Keratinocyte (primary cell): Measurements from ENCODE around the gene CCDC89. TPM values are rescaled to one million over a fixed set of nuclear protein-coding genes. Genes with fewer than 3 reads are reported as not detected.

Source experiments
- DNase-seq: peaks from one replicate; pipeline ENCODE4 v3.0.0-alpha.2; 2011; ENCODE audit warnings: low read depth, missing footprints, low spot score
- FAIRE-seq: peaks from 2 replicates; lab custom pipeline; 2011; peaks lifted over from hg19 to GRCh38; lab: Jason Lieb, UNC
- H2AFZ ChIP-seq: 2 replicates; pipeline ENCODE4 v1.6.0; 2012; ENCODE audit warnings: low read length, control low read depth, inconsistent platforms; ENCODE audit not compliant: control insufficient read depth
- H3K27ac ChIP-seq: 2 replicates; pipeline ENCODE4 v1.5.1; 2011; ENCODE audit warnings: low read length; ENCODE audit not compliant: control insufficient read depth, insufficient read depth
- H3K27me3 ChIP-seq: 3 replicates; pipeline ENCODE4 v1.6.0; 2011; ENCODE audit warnings: low read length; ENCODE audit not compliant: control insufficient read depth, insufficient read depth; ENCODE audit errors: extremely low read depth
- H3K36me3 ChIP-seq, 2 experiments: 2 replicates in 1 of 2; 3 replicates in 1 of 2; pipeline ENCODE4 v1.5.1; 2011; ENCODE audit warnings: low read length in 2 of 2, mild to moderate bottlenecking in 1 of 2; ENCODE audit not compliant: control insufficient read depth in 2 of 2, insufficient read depth in 2 of 2; ENCODE audit errors: extremely low read depth in 1 of 2
- H3K4me1 ChIP-seq: 3 replicates; pipeline ENCODE4 v1.5.1; 2011; ENCODE audit warnings: low read length; ENCODE audit not compliant: control insufficient read depth, insufficient read depth; ENCODE audit errors: extremely low read depth
- H3K4me2 ChIP-seq: 3 replicates; pipeline ENCODE4 v1.6.0; 2011; ENCODE audit warnings: low read depth, low read length; ENCODE audit not compliant: control insufficient read depth, insufficient read depth; ENCODE audit errors: extremely low read depth
- H3K4me3 ChIP-seq, 3 experiments: fragments of 200-600 bp in 1 of 3; sonication (generic) in 1 of 3; 2 replicates in 2 of 3; 3 replicates in 1 of 3; pipeline ENCODE4 v1.5.1; 2011 to 2016; ENCODE audit warnings: low read length in 3 of 3, mild to moderate bottlenecking in 3 of 3, control low read depth in 2 of 3, inconsistent platforms in 1 of 3, low read depth in 1 of 3, mixed read lengths in 1 of 3, mixed run types in 1 of 3, moderate library complexity in 1 of 3; ENCODE audit not compliant: control insufficient read depth in 2 of 3, insufficient read depth in 2 of 3; ENCODE audit errors: extremely low read depth in 1 of 3
- H3K79me2 ChIP-seq: 2 replicates; pipeline ENCODE4 v1.6.0; 2012; ENCODE audit warnings: low read length; ENCODE audit not compliant: control insufficient read depth, insufficient read depth
- H3K9ac ChIP-seq: 3 replicates; pipeline ENCODE4 v1.6.0; 2011; ENCODE audit warnings: low read length; ENCODE audit not compliant: control insufficient read depth, insufficient read depth; ENCODE audit errors: extremely low read depth
- H3K9me1 ChIP-seq: 3 replicates; pipeline ENCODE4 v1.6.0; 2011; ENCODE audit warnings: low read length; ENCODE audit not compliant: control insufficient read depth, insufficient read depth; ENCODE audit errors: extremely low read depth
- H3K9me3 ChIP-seq: 2 replicates; pipeline ENCODE4 v1.5.1; 2012; ENCODE audit warnings: low read depth, low read length; ENCODE audit not compliant: control insufficient read depth
- H4K20me1 ChIP-seq: 3 replicates; pipeline ENCODE4 v1.6.0; 2011; ENCODE audit warnings: low read length; ENCODE audit not compliant: control insufficient read depth, insufficient read depth; ENCODE audit errors: extremely low read depth
- EZH2 ChIP-seq: IDR thresholded peaks from one replicate; pipeline ENCODE4 v1.6.1; 2012; ENCODE audit warnings: inconsistent platforms, mild to moderate bottlenecking, low read length, moderate library complexity
- dilution Hi-C: fragments of 300-500 bp; cut with MboI; formaldehyde crosslinking; loops from one replicate; pipeline ENCODE4 v1.7.0; 2020; ENCODE audit warnings: low sequenced_read_pairs; ENCODE audit not compliant: extremely low pct_ligation_motif_present
- polyA plus RNA-seq, 5 experiments: library from polyadenylated mRNA; depleted of rRNA in 3 of 5; stranded (reverse) in 3 of 5; stranded (forward) in 1 of 5; unstranded in 1 of 5; fragments of >200 nt; gene quantifications; 1 replicate in 1 of 5; 2 replicates in 3 of 5; 3 replicates in 1 of 5; pipeline versions ENCODE4 v1.2.1 to v1.2.3, GENCODE V29; 2011 to 2012; ENCODE audit warnings: missing spikeins in 2 of 5, low read depth in 1 of 5, low replicate concordance in 1 of 5
- TF ChIP-seq, protein P1 (sequence below), 3 experiments: IDR thresholded peaks in 1 of 3; conservative IDR thresholded peaks in 1 of 3; optimal IDR thresholded peaks in 1 of 3; 2 replicates in 2 of 3; 3 replicates in 1 of 3; pipeline versions ENCODE3 to v1.5.1; 2011; ENCODE audit warnings: low read length in 3 of 3, mild to moderate bottlenecking in 3 of 3, moderate library complexity in 2 of 3, control low read depth in 1 of 3, inconsistent platforms in 1 of 3; ENCODE audit not compliant: insufficient read depth in 2 of 3; ENCODE audit errors: extremely low read depth in 1 of 3

Gene CCDC89
- polyA plus RNA-seq, 1 donor (not counting 4 experiments of a cell fraction or from before 2014, with no cell fraction given): 0.31 TPM

DNA sequence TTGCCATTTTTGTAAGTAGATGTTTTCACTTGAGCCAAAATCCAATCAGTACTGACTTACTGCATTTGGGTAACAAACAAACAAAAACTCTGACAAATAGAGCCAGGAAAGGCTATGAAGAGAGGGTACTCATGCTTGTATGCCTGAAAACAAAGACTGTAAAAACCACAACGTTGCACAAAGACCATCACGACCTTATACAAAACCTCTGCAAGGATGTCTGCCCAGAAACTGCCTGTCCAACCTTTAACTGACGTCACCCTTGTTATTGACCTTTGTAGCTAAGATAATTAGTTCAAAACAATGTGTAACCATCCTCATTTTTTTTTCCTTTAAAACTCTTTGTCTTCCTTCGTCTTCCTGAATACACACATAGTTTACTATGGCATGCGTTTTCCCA lies 20.3 kb downstream of the CCDC89 start:
- FAIRE-seq (no peak), DNase-seq (no peak)
- peaks cover 41% of the 10 kb centered on the region for H3K79me2 ChIP-seq
- H4K20me1 ChIP-seq: peaks cover 20% of the 10 kb centered on the region
- no peak overlapping the region for H3K4me3 ChIP-seq
- H3K27me3 ChIP-seq: no peaks in the 10 kb centered on the region
- H3K9ac ChIP-seq: no peak overlapping the region
- dilution Hi-C loops: no loop called here
- peaks cover 11% of the 10 kb centered on the region for H3K4me1 ChIP-seq
- H3K9me3 ChIP-seq: no peaks in the 10 kb centered on the region
- TF ChIP-seq, protein P1, sequence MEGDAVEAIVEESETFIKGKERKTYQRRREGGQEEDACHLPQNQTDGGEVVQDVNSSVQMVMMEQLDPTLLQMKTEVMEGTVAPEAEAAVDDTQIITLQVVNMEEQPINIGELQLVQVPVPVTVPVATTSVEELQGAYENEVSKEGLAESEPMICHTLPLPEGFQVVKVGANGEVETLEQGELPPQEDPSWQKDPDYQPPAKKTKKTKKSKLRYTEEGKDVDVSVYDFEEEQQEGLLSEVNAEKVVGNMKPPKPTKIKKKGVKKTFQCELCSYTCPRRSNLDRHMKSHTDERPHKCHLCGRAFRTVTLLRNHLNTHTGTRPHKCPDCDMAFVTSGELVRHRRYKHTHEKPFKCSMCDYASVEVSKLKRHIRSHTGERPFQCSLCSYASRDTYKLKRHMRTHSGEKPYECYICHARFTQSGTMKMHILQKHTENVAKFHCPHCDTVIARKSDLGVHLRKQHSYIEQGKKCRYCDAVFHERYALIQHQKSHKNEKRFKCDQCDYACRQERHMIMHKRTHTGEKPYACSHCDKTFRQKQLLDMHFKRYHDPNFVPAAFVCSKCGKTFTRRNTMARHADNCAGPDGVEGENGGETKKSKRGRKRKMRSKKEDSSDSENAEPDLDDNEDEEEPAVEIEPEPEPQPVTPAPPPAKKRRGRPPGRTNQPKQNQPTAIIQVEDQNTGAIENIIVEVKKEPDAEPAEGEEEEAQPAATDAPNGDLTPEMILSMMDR (optimal IDR thresholded peaks at IDR 0.05 in 1 of 3, IDR thresholded peaks at IDR 0.05 in 1 of 3, conservative IDR thresholded peaks at IDR 0.05 in 1 of 3; ENCODE audit: extremely low read depth in 1 of 3, insufficient read depth in 2 of 3, low read length in 3 of 3): no peak
- H3K4me2 ChIP-seq: no peak overlapping the region
- no peaks in the 10 kb centered on the region for H3K9me1 ChIP-seq
- H3K27ac ChIP-seq: no peak overlapping the region
- H2AFZ ChIP-seq: peak overlapping the region; percentile 92
- no peaks in the 10 kb centered on the region for H3K36me3 ChIP-seq

DNA sequence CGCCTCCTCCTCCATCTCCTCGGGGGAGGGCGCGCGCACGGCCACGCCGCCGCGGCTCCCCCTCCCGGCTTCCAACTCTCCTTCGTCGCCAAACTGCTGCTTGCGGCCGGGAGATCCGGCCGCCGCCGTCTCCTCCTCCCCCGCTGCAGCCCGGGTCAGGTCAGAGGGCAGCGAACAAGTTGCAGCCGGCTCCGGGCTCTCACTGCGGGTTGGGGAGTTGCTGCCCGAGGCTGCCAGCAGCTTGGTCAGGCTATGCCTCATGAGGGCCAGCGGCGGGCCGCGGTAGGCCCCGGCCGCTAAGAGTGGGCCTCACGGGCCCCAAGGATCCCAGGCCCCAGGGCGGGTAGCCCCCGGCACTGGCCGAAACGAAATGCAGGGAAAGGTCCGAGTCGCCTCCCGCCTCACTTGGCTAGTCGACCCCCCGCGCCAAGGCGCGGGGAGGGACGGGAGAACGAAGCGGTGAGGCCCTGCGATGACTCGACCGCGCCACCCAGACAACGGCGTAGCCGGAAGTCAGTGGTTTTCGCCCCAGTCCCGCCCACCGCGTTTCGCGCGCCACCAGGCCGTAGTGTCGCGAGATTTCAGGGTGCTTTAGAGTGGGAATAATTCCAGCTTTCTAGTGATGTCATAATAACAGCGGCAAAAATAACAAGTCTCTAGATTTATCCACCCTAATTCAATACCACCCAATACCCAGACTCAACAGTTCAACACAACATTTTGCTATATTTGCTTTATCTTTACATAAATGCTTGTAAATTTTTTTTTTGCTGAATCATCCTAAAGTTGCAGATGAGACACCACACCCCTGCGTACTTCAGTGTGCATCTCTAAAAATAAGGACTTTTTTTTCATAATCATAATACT lies 21.1 kb downstream of the CCDC89 start, which contains the start of gene CREBZF:
Gene CREBZF, minus strand, starts transcription at position 515 of the 867 bp plus-strand sequence. Its CDS starts 254 bp downstream, at position 261.
- FAIRE-seq: peak; percentile 17
- Histone ChIP-seq H3K79me2 (peaks cover 50% of the 10 kb centered on the region), H3K4me1 (peaks cover 16% of the 10 kb centered on the region), H3K4me3 (peak within 1 kb of the TSS; percentile 80 to 95 (median 86)), H2AFZ (peak within 1 kb of the TSS; percentile 92), H3K27me3 (no peaks in the 10 kb centered on the region), H3K9me1 (no peaks in the 10 kb centered on the region), H3K27ac (peak within 1 kb of the TSS; percentile 95), H4K20me1 (peaks cover 20% of the 10 kb centered on the region), H3K9ac (peak within 1 kb of the TSS; percentile 96), H3K4me2 (peak within 1 kb of the TSS; percentile 95), H3K9me3 (no peaks in the 10 kb centered on the region), H3K36me3 (no peaks in the 10 kb centered on the region)
- peak; percentile 44 for DNase-seq
- no peak for TF ChIP-seq EZH2
- TF ChIP-seq, protein P1 (optimal IDR thresholded peaks at IDR 0.05 in 1 of 3, IDR thresholded peaks at IDR 0.05 in 1 of 3, conservative IDR thresholded peaks at IDR 0.05 in 1 of 3; ENCODE audit: extremely low read depth in 1 of 3, insufficient read depth in 2 of 3, low read length in 3 of 3): no peak
- dilution Hi-C loops: no loop called here
